Fibroblast of lung (primary cell): Measurements from ENCODE around the gene HCFC2. TPM values are rescaled to one million over a fixed set of nuclear protein-coding genes. Genes with fewer than 3 reads are reported as not detected.

ENCODE experiments used
- DNase-seq, 2 donors: peaks; one replicate each; pipeline versions ENCODE4 v3.0.0 to v3.0.0-alpha.2; 2010; ENCODE audit warnings: low read depth in 2 of 2
- H2AFZ ChIP-seq: 2 replicates; pipeline ENCODE4 v1.5.1; 2012; ENCODE audit warnings: low read length, control low read depth, inconsistent platforms
- H3K27ac ChIP-seq: 2 replicates; pipeline ENCODE4 v1.5.1; 2011; ENCODE audit warnings: low read length, control low read depth; ENCODE audit not compliant: insufficient read depth
- H3K27me3 ChIP-seq: 2 replicates; pipeline ENCODE4 v1.5.1; 2011; ENCODE audit warnings: mild to moderate bottlenecking, low read length; ENCODE audit not compliant: control insufficient read depth, insufficient read depth
- H3K36me3 ChIP-seq: 2 replicates; pipeline ENCODE4 v1.5.1; 2011; ENCODE audit warnings: low read length; ENCODE audit not compliant: control insufficient read depth, insufficient read depth
- H3K4me1 ChIP-seq: 2 replicates; pipeline ENCODE4 v1.5.1; 2011; ENCODE audit warnings: low read length; ENCODE audit not compliant: control insufficient read depth, insufficient read depth; ENCODE audit errors: extremely low read depth
- H3K4me2 ChIP-seq: 2 replicates; pipeline ENCODE4 v1.5.1; 2011; ENCODE audit warnings: low read length, control low read depth; ENCODE audit not compliant: insufficient read depth; ENCODE audit errors: extremely low read depth
- H3K4me3 ChIP-seq, 4 experiments: fragments of 200-600 bp in 1 of 4; sonication (generic) in 1 of 4; replicated peaks in 1 of 4; 2 replicates each; pipeline ENCODE4 v1.5.1; 2011 to 2016; ENCODE audit warnings: low read length in 4 of 4, low read depth in 3 of 4, mild to moderate bottlenecking in 3 of 4, control low read depth in 2 of 4, inconsistent platforms in 1 of 4, mixed read lengths in 1 of 4; ENCODE audit not compliant: insufficient read depth in 1 of 4; ENCODE audit errors: control extremely low read depth in 1 of 4
- H3K79me2 ChIP-seq: 2 replicates; pipeline ENCODE4 v1.5.1; 2012; ENCODE audit warnings: mild to moderate bottlenecking, low read length, inconsistent platforms; ENCODE audit not compliant: control insufficient read depth, insufficient read depth
- H3K9ac ChIP-seq: 2 replicates; pipeline ENCODE4 v1.5.1; 2011; ENCODE audit warnings: mild to moderate bottlenecking, low read length, control low read depth; ENCODE audit not compliant: insufficient read depth
- H3K9me3 ChIP-seq: 2 replicates; pipeline ENCODE4 v1.5.1; 2012; ENCODE audit warnings: low read depth, low read length; ENCODE audit not compliant: control insufficient read depth, insufficient read depth
- H4K20me1 ChIP-seq: 2 replicates; pipeline ENCODE4 v1.5.1; 2011; ENCODE audit warnings: low read length; ENCODE audit not compliant: control insufficient read depth, insufficient read depth; ENCODE audit errors: extremely low read depth
- CTCF ChIP-seq, 2 donors: IDR thresholded peaks in 1 of 2; conservative IDR thresholded peaks in 1 of 2; 1 replicate in 1 of 2; 2 replicates in 1 of 2; pipeline ENCODE4 v1.5.1; 2011 to 2012; ENCODE audit warnings: low read length in 2 of 2, control low read depth in 1 of 2, inconsistent platforms in 1 of 2, low read depth in 1 of 2, mild to moderate bottlenecking in 1 of 2
- EZH2 ChIP-seq: IDR thresholded peaks from 2 replicates; pipeline ENCODE4 v1.5.1; 2012; ENCODE audit warnings: low read length, control low read depth, mild to moderate bottlenecking; ENCODE audit errors: missing control alignments
- polyA plus RNA-seq, 2 donors: library from polyadenylated mRNA; depleted of rRNA in 1 of 2; stranded (reverse) in 1 of 2; unstranded in 1 of 2; fragments of >200 nt; gene quantifications; 2 replicates each; pipeline ENCODE4 v1.2.1, GENCODE V29; 2011 to 2012; ENCODE audit warnings: missing spikeins in 1 of 2
- total RNA-seq: library from RNA; depleted of rRNA; stranded (reverse); fragments of >200 nt; gene quantifications from 2 replicates; pipeline ENCODE4 v1.2.1, GENCODE V29; 2014

The HCFC2 gene
- total and polyA plus RNA-seq, 2 donors (not counting 1 experiment from before 2014, with no cell fraction given), result 27.0 to 36.2 TPM

GRCh38 chr12:104055686-104056388 is 8.5 kb upstream of the HCFC2 start:
- peaks cover 8% of the 10 kb centered on the region for H3K4me1 ChIP-seq
- H4K20me1 ChIP-seq, result no peaks in the 10 kb centered on the region
- H3K9ac ChIP-seq, result no peak overlapping the region
- H3K4me2 ChIP-seq, result peak overlapping the region; percentile 23
- no peak for TF ChIP-seq EZH2
- no peak for TF ChIP-seq CTCF (conservative IDR thresholded peaks at IDR 0.05 in 1 of 2, IDR thresholded peaks at IDR 0.05 in 1 of 2; ENCODE audit: low read depth in 1 of 2, low read length in 2 of 2)
- no peaks in the 10 kb centered on the region for H3K79me2 ChIP-seq
- H3K27me3 ChIP-seq, result no peaks in the 10 kb centered on the region
- DNase-seq, result peak; percentile 54 to 59
- no peak overlapping the region for H3K4me3 ChIP-seq
- H3K36me3 ChIP-seq, result no peaks in the 10 kb centered on the region
- H2AFZ ChIP-seq, result no peak overlapping the region
- H3K9me3 ChIP-seq, result no peaks in the 10 kb centered on the region
- peak overlapping the region; percentile 23 for H3K27ac ChIP-seq

- Histone ChIP-seq H3K4me3 (no peak overlapping the region), H3K9me3 (no peaks in the 10 kb centered on the region), H2AFZ (no peak overlapping the region), H3K79me2 (no peaks in the 10 kb centered on the region), H3K9ac (no peak overlapping the region), H3K4me1 (peaks cover 8% of the 10 kb centered on the region), H3K27me3 (no peaks in the 10 kb centered on the region), H3K27ac (peak overlapping the region; percentile 23), H4K20me1 (no peaks in the 10 kb centered on the region), H3K36me3 (no peaks in the 10 kb centered on the region), H3K4me2 (peak overlapping the region; percentile 23)
- TF ChIP-seq EZH2, result no peak
- TF ChIP-seq CTCF (conservative IDR thresholded peaks at IDR 0.05 in 1 of 2, IDR thresholded peaks at IDR 0.05 in 1 of 2; ENCODE audit: low read depth in 1 of 2, low read length in 2 of 2), result no peak
- DNase-seq, result peak; percentile 33 to 51
These were observed 7.8 kb upstream of the HCFC2 start for GRCh38 chr12:104056419-104056972.

GRCh38 chr12:104057771-104058197 is 6.5 kb upstream of the HCFC2 start:
- DNase-seq, result peak in 1 of 2 donors; percentile 41
- no peak overlapping the region for H3K4me2 ChIP-seq
- H3K79me2 ChIP-seq, result no peaks in the 10 kb centered on the region
- H4K20me1 ChIP-seq, result no peaks in the 10 kb centered on the region
- no peak overlapping the region for H2AFZ ChIP-seq
- no peaks in the 10 kb centered on the region for H3K36me3 ChIP-seq
- H3K27ac ChIP-seq, result no peak overlapping the region
- no peak overlapping the region for H3K9ac ChIP-seq
- H3K4me3 ChIP-seq, result no peak overlapping the region
- TF ChIP-seq CTCF (conservative IDR thresholded peaks at IDR 0.05 in 1 of 2, IDR thresholded peaks at IDR 0.05 in 1 of 2; ENCODE audit: low read depth in 1 of 2, low read length in 2 of 2) (peak; percentile 61 to 76), EZH2 (no peak)
- H3K27me3 ChIP-seq, result no peaks in the 10 kb centered on the region
- H3K4me1 ChIP-seq, result peaks cover 8% of the 10 kb centered on the region
- no peaks in the 10 kb centered on the region for H3K9me3 ChIP-seq
